ENCODE data around the gene MPO.

DNA sequence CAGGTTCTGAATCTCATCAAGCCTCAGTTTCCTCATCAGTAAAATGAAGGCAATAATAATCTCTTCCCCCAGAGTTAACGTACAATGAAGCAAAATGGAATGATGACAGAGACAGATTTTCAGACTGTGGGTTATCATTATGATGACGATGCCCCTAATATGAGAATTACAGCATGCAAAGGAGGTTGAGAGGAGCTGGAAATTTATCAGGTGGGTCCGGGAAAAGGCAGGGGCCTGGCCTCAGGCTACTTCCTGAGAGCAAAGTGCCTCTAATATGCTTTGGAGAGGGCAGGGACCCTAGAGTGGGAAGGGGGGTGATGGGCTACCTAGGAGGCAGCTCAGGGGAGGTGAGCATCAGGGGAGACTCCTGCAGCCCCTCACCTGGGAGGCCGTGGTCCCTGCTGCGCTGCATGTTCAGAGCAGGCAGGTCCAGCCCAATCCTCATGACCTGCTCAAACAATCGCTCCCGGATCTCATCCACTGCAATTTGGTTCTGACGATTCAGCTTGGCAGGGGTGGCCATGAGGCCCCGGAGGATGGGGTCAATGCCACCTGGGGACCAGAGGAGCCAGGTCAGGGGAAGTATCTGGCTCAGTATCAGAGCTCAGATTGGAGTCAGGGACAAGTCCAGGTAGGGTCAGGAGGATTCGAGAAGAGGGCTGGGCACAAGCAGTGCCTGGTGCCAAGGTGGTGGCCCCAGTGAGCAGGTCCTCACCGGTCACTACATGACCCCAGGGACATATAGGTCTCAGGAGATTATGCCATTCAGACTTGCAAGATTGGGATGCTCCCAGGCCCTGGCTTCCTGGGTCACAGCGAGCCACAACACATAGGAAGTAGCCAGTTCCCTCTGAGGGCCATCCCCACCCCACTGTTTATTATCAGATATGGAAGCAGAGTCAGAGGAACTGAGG, 8.1 kb downstream of the MPO start:
- TF ChIP-seq, protein P1, sequence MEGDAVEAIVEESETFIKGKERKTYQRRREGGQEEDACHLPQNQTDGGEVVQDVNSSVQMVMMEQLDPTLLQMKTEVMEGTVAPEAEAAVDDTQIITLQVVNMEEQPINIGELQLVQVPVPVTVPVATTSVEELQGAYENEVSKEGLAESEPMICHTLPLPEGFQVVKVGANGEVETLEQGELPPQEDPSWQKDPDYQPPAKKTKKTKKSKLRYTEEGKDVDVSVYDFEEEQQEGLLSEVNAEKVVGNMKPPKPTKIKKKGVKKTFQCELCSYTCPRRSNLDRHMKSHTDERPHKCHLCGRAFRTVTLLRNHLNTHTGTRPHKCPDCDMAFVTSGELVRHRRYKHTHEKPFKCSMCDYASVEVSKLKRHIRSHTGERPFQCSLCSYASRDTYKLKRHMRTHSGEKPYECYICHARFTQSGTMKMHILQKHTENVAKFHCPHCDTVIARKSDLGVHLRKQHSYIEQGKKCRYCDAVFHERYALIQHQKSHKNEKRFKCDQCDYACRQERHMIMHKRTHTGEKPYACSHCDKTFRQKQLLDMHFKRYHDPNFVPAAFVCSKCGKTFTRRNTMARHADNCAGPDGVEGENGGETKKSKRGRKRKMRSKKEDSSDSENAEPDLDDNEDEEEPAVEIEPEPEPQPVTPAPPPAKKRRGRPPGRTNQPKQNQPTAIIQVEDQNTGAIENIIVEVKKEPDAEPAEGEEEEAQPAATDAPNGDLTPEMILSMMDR (IDR thresholded peaks at IDR 0.05), result no peak
- TF ChIP-seq POLR2A (IDR thresholded peaks at IDR 0.05), result no peak

Data from thyroid gland (tissue), 4 donors.